ENCODE measurements around the gene GNS.

The GNS gene

DNA sequence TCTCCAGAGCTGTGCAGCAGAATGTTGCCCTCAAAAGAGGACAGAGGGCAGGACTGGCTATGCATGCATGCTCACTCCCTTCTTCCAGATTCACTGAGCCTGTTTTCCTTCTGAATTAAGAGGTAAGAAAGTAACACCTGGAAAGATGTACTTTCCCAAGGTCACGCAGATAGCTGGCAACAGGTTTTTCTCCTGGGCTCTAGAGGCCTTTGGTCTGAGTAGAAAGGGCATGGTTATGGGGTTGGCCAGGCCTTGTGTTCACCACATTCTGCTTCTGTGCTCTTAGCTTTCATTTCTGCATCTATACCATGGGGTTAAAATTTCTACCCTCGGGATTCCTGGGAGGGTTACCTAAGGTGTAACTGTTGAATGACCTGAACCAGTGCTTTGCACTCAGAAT lies 91.4 kb downstream of the GNS start:
- TF ChIP-seq, protein P1, sequence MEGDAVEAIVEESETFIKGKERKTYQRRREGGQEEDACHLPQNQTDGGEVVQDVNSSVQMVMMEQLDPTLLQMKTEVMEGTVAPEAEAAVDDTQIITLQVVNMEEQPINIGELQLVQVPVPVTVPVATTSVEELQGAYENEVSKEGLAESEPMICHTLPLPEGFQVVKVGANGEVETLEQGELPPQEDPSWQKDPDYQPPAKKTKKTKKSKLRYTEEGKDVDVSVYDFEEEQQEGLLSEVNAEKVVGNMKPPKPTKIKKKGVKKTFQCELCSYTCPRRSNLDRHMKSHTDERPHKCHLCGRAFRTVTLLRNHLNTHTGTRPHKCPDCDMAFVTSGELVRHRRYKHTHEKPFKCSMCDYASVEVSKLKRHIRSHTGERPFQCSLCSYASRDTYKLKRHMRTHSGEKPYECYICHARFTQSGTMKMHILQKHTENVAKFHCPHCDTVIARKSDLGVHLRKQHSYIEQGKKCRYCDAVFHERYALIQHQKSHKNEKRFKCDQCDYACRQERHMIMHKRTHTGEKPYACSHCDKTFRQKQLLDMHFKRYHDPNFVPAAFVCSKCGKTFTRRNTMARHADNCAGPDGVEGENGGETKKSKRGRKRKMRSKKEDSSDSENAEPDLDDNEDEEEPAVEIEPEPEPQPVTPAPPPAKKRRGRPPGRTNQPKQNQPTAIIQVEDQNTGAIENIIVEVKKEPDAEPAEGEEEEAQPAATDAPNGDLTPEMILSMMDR (IDR thresholded peaks at IDR 0.05; ENCODE audit: extremely low read depth, insufficient read depth, missing control alignments) = no peak
- in situ Hi-C loops (cut with MboI; ENCODE audit: low pct_unique_long_range_greater_than_20kb, low sequenced_read_pairs, unreplicated experiment) = no loop called here

GRCh38 chr12:64666054-64666914 lies 92.9 kb downstream of the GNS start:
- no peak for DNase-seq (ENCODE audit: low spot score)
- in situ Hi-C loops (cut with MboI; ENCODE audit: low pct_unique_long_range_greater_than_20kb, low sequenced_read_pairs, unreplicated experiment) = no loop called here
- TF ChIP-seq, protein P1 (IDR thresholded peaks at IDR 0.05; ENCODE audit: extremely low read depth, insufficient read depth, missing control alignments) = no peak

More for the DNA sequence above, 91.4 kb downstream of the GNS start:
- DNase-seq (ENCODE audit: low spot score) = no peak

- no peak for DNase-seq (ENCODE audit: low spot score)
- in situ Hi-C loops (cut with MboI; ENCODE audit: low pct_unique_long_range_greater_than_20kb, low sequenced_read_pairs, unreplicated experiment) = no loop called here
- TF ChIP-seq, protein P1 (IDR thresholded peaks at IDR 0.05; ENCODE audit: extremely low read depth, insufficient read depth, missing control alignments) = no peak
These were observed 93.7 kb downstream of the GNS start for GRCh38 chr12:64665514-64665913.

All from GM13977 (cell line).